Endometrial microvascular endothelial cells (primary cell): ENCODE results near the gene MAPKAP1. TPM values are rescaled to one million over a fixed set of nuclear protein-coding genes. Genes with fewer than 3 reads are reported as not detected.

Experiments used
- in situ Hi-C: cut with HindIII; loops from 2 replicates; pipeline ENCODE4 v1.10.0; 2017; ENCODE audit warnings: low sequenced_read_pairs, low pct_unique_long_range_greater_than_20kb; ENCODE audit errors: inconsistent ontology term
- total RNA-seq: library from RNA; depleted of rRNA; stranded (reverse); fragments of >200 nt; gene quantifications from one replicate; pipeline ENCODE4 v1.2.3, GENCODE V29; 2015; ENCODE audit errors: inconsistent ontology term

Gene MAPKAP1
- total RNA-seq, 1 donor from 2014 or later, result 142 TPM

DNA sequence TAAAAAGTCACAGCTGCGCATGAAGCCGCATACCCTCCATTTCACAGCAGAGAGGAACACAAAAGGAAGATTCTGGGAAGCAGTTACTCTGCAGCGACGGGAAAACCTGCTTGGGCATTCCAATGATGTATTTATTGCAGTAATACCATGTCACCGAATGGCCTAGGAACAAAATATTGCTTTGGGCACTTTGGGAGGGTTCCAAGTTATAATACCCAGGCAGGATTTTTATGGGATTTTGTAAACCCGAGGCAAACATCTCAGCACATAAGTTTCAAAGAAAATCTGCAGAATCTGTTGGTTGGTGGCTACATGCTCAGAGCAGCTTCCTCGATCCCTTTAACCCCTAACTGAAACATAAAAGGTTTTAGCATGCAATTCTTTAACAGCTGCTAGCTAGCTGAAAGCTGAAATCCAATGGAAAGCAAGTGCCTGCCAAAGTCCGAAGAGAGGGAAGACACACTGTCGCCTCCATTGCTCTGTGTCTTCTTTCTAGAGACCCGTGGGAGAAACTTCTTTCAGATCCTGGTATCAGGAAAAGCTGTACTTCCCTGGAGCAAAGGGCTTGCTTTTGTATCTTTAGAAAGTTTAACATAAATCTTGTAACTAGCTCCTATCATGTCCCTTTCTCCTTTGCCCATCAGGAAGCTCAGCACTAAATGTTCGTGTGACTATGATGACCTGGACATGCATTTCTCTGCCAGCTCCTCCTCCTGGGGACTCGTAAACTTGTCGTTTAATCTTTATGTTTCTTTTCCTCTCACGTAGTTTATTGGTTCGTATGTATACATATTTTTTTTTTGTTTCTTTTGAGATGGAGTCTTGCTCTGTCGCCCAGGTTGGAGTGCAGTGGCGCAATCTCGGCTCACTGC, 195.0 kb downstream of the MAPKAP1 start:
- in situ Hi-C loops, result no loop called here

DNA sequence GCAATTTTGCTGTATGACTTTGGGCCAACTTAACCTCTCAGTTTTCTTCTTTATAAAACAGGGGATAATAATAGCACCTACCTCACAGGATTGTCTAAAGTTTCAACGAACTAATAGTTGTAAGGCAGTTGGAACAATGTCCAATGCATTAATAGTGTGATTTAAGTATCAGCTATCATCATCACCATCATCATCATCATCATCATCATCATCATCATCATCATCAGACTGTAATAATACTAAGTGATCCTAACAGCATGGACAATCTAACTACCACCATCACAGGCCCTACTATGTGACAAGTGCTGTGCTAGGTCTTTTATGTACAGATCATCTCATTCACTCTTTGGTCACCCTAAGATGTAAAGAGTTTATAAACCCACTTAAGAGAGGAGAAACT, 196.0 kb downstream of the MAPKAP1 start:
- in situ Hi-C loops, result no loop called here

DNA sequence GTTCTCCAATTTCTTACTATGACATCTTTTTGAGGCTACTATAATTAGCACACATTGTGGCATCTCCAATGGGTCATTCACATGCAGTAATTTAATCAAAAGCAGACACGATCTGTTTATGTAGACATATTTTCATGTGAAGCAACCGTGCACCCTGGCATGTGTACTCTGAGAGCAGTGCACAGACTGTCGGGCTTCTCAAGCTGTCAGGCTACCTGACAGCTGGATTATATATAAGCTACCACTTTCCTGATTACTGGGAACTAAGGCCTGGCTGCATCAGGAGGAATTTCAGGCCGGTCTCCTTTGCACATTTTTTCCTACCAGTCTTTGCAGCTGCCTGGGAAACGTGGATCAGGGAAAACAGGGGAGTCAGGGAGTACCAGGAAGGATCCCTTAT, 197.5 kb downstream of the MAPKAP1 start:
- in situ Hi-C loops, result no loop called here

DNA sequence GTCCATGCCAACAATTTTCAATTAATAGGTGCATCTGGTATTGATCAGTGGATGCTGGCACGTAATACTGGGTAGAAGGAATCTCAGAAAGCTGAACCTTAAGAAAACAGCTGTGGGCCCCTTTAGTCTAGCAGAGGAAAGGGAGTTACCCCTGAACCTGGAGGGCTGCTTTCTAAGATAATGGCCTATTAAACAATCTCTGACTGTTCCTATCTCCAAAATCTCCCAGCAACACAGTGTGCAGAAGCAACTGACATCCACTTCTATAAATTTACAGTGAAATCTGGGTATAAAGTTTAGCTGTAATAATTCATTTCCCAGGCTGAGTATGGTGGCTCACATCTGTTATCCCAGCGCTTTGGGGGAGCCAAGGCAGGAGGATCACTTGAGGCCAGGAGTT, 198.8 kb downstream of the MAPKAP1 start:
- in situ Hi-C loops, result no loop called here

DNA sequence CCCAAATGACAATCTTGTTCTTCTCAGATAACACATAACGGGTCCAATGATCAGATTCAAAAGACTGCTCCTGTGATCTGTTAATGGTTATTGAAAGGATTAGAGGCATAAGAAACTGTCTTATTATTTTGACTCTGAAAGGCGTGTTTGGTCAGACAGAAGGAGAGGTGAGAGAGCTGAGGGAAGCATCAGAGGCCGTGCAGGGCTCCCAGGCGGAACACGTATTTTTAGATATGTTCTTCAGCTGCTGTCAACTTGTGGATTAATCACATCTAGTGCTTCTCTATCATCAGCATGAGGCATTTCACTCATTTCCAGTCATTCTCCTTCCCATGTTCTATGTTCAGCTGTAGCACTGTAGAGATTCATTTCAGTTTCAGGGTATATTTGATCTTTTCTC, 199.8 kb downstream of the MAPKAP1 start:
- in situ Hi-C loops, result no loop called here

DNA sequence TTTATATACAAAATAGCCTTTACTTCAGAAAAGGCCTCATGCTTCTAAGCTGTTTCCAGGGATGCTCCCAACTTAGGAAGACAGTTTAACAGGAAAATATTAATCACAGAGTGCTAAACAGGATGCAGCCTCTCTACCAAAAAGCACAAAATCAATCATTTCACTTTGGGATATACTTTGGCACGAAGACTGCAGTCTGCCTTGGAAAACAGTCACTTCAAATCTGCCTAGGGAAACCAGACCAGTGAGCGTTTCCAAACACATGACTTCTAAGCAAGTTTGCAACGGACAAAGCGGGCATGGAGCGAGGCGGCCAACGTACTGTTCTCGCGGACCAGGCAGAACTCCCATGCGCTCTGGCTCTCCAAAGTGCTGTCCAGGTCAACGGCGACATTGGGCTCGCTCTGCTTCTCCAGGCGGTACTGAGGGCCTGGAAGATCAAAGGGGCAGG, 201.0 kb downstream of the MAPKAP1 start:
- in situ Hi-C loops, result no loop called here

DNA sequence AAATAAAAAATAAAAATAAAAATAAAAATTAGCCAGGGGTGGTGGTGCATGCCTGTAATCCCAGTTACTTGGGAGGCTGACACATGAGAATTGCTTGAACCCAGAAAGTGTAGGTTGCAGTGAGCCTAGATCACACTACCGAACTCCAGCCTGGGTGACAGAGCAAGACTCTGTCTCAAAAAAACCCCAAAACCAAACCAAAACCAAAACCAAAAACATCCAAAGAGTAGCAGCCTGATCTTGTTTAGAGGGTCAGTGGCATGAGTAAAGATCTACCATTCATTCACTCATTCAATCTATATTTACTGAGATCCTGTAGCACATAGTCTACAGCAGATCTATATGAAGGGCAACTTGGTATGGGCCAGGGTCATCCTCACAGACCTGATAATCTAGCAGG, 202.4 kb downstream of the MAPKAP1 start:
- in situ Hi-C loops, result no loop called here

DNA sequence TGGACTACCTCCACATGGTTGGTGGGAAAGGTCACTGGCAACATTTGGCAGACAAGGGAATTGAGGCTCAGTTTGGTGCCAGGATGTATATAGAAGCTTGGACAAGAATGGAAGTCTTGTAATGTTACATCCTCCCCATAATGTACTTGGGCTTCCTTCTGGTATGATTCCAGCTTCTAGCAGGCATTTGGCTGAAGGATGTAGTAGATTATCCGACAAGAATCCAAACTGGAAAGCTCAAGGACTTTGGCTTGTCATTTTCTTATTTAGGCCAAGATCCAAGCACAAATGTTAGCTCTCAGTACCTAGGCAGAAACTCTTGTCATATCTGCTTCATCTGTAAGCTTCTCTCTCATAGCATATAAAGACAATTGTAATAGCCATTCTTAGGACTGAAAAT, 209.1 kb downstream of the MAPKAP1 start:
- in situ Hi-C loops, result no loop called here

DNA sequence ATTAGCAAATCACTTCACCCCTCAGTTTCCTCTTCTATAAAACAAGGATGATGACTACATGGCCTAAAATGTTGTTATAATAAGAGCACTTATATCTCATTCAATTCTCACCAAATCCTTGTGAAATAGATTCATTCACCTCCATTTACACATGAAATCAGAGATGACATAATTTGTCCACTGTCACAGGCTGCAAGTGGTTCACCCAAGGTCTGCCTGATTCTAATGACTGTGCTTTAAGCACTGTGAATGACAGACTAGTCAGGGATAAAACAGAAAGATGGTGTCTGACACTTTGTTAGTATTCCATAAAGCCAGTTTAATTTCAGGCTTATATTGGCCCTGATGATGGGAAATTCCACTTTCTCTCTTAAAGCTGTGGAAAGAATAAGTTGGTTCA, 209.5 kb downstream of the MAPKAP1 start:
- in situ Hi-C loops, result no loop called here

DNA sequence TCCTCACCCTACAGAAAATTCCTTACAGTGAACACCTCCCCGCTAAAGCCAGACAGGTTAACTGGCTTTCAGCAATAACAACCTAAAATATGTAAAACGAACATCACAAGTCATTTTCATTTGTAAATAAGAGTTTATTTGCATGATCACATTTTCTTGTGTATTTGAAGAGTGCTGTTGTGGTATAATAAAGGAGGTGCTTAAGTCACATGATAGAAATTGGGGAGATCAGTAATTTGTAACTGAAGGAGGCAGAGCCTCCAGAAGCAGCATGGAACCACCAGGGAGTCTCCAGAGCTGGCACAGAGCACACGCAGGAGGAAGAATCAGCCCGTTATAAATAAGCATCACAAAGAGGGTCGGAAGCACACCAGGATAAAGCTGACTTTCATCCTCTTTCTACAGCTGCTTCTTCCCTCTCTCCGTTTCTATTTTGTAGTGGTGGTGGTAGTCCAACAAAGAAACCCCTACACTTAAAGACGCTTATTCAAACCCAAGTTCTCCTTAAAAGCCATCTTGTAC, 210.6 kb downstream of the MAPKAP1 start:
- in situ Hi-C loops, result no loop called here

DNA sequence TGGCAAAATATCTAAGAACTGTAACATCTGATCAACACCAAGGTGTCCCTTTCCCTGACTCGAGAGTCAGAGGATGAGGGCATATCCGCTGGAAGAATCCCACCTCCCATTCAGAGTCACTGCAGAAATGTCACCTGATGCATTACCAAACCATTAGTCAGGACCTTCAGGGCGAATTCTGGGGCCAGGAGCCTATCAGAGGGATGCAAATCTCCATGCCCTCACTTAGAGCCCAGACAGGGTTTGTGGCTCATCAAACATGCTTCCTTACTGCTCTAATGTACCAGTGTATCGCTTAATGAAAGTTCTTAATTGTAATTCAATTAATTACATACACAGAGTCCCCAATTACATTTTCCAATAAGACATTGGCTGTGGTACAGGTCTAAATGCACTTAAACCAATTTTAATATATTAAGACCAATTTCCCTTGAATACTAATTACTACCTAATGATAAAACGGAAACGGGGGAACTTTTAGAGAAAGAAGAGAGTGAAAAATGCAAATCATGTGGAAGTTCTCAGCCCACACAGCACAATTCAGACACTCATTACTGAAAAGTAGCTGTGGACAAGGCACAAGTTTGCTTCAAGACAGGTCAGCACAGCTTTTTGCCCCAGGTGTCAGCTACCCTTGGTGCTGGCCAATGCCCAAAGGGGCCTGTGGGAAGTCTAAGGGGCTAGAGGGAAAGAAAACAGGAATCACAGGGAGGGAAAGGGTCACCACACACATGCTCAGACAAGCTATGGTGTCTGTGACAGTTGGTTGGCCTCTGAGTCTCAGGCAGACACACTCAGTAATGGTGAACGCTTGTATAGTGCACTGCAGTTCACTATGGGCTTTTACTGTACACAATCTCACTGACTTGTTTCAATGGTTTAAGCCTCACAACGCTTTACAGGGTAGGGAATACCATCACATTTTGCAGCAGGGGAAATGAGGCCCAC, 211.6 kb downstream of the MAPKAP1 start:
- in situ Hi-C loops, result no loop called here

DNA sequence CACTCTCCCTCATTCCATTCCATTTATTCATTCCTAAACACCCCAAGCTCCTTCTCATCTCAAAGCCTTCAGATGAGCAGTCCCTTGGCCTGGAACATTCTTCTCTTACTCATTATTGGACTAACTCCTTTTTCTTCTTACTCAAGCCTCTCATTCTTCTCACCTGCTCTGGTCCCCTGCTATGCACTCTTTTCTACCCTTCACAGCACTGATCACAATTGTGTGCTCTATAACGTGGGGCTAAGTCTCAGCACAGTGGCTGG, 212.4 kb downstream of the MAPKAP1 start:
- in situ Hi-C loops, result no loop called here

DNA sequence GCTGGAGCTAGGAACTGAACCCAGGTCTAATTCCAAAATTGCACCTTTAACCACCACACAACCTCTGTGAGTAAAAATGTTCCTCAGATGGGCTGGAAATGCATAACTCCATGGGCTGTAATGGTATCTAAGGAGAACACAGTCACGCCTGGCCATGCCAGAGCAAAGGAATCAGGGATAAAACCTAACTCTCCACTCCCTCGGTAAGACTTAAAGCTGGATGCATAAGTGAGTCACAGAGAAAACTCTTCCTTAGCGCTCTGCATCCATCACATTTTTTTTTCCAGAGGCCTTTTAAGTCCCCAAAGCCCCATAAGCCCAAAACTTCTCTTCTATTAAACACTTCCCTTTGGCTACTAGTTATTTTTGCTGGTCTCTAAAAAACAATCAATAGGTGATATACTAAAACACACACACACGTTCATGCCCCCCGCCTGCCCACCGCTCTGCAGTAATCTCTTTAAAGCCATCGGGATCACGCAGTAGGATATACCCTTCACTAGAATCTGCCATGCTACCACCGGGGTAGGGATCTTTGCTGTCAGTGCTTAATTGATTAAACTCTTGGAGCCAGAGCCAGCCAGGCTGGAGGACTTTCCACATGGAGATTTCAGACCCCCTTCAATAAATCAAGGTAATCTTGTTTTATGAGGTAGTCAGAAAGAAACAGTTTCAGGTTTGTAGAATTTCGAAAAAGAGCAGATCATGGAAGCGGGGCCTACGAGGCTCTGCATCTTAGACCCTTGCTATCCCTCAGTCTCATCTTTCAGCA, 212.9 kb downstream of the MAPKAP1 start:
- in situ Hi-C loops, result no loop called here

DNA sequence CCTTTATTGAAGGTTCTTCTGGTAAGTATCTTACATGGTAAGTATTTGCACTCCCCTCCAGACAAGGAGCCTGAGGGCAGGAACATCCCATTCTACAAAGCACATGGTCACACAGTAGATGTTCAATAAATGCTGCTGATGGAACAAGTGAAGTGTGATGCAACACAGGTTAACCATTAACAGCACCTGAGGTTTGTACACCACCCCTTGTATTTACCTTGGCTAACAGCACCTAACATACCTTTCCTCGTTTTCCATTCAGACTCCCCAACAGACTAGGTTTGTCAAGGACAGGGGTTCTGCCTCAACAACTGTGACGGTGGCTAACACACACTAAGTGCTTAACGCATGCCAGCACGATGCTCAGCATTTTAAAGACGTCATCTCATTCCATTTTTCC, 213.6 kb downstream of the MAPKAP1 start:
- in situ Hi-C loops, result no loop called here

DNA sequence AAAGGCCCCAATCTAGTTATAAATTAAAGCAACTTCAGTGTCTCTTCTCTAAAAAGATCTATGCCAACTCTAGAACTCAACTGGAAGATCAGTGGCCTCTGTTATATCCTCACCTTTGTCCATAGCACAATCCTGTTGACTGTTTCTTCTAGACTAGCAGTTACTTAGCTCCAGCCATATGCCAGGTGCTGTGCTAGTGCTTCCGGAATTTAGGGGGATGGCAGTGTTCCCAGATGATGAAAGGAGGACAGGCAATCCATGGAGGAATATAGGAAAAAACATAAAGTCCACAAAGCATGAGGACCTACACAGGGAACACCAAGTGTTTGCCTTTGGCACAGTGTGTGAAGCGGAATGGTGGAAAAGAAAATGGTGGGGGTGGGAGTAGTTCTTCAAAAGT, 214.3 kb downstream of the MAPKAP1 start:
- in situ Hi-C loops, result no loop called here

DNA sequence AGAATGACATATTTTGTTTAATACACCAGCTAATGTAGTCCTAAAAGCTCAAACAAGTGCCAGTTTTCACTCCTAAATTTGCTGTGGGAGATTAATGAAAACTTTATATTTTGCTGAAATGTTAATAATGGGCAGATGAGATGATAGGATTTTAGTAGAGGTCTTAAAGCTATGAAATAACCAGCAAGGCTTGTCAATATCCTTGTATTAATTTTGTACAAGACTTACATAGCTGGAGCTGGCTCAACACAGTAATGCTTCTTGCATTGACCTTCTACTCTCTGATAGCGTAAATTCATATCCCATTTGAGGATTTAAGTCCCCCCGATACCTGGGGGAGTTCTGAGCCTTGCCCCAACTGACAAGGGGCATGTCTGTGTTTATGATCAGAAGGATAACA, 219.2 kb downstream of the MAPKAP1 start:
- in situ Hi-C loops, result no loop called here

DNA sequence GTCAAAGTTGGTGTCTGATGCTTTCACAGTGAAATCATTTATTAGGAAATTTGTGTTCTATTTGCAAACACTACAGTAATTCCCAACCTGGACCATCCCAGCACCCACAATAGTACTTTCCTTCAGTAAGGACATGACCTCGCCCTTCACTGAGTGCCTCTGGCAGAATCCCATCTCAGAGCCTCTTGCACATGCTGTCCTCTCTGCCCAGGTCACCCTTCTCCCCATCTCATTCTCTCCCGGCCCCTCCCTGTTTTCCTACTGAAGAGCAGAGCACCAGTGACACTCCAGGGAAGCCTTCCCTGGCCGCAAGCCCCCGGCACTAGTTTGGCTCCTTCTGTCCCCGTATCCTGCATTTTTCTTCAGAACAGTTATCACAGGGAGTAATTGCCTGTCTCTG, 220.4 kb downstream of the MAPKAP1 start:
- in situ Hi-C loops, result no loop called here

DNA sequence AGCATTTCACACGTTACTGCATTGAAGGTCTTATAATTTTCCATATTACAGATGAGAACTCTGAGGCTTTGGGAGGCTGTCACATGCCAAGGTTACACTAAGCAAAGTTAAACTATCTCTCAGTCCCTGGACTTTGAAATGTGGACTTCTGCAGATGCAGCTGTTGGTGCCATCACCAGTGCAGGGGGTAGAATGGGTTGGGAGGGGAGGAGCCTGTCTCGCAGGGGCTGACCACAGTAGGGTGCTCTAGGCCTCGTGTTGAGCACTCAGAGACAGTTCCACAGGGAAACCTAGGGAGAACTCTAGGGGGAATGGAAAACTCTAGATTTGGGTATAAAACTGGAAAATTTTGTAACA, 220.9 kb downstream of the MAPKAP1 start:
- in situ Hi-C loops, result no loop called here

DNA sequence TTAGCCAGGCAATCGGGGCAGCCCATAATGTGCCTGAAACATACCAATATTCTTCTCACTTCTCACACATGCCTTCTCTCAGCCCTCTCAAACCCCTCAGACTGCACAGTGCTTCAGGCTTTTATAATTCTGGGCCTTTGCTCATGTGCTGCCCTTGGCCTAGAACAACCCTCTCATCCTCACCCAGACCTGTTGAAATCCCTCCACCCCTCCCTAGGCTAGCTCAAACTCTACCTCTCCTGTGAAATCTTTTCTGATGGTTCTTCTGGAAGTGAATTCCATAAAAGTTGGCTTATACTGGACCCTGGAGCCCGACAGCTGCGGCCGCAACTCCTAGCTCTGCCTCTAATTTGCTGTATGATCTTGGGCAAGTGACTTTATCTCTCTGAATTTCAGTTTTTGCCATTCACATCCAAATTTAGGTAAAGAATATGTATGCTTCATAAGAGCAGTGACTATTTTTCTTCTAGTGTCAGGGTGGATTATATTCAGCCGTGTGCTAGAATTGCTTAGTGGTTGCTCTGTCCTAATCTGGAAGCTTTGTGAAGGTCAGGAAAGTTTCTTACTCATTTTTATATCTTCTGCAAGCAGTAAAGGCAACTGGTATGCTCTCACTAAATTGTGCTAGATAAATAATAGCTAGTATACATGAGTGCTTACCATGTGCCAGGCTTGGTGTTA, 221.4 kb downstream of the MAPKAP1 start:
- in situ Hi-C loops, result no loop called here
